Keratinocyte (primary cell): ENCODE results near the gene PSD2.

Source experiments
- CTCF ChIP-seq, 3 experiments: IDR thresholded peaks in 1 of 3; conservative IDR thresholded peaks in 1 of 3; optimal IDR thresholded peaks in 1 of 3; 2 replicates in 2 of 3; 3 replicates in 1 of 3; pipeline versions ENCODE3 to v1.5.1; 2011; ENCODE audit warnings: low read length in 3 of 3, mild to moderate bottlenecking in 3 of 3, moderate library complexity in 2 of 3, control low read depth in 1 of 3, inconsistent platforms in 1 of 3; ENCODE audit not compliant: insufficient read depth in 2 of 3; ENCODE audit errors: extremely low read depth in 1 of 3
- EZH2 ChIP-seq: IDR thresholded peaks from one replicate; pipeline ENCODE4 v1.6.1; 2012; ENCODE audit warnings: inconsistent platforms, mild to moderate bottlenecking, low read length, moderate library complexity

- TF ChIP-seq EZH2 (no peak), CTCF (optimal IDR thresholded peaks at IDR 0.05 in 1 of 3, IDR thresholded peaks at IDR 0.05 in 1 of 3, conservative IDR thresholded peaks at IDR 0.05 in 1 of 3; ENCODE audit: extremely low read depth in 1 of 3, insufficient read depth in 2 of 3, low read length in 3 of 3) (no peak)
Measured at GRCh38 chr5:139748505-139748826, 47.1 kb upstream of the PSD2 start.
